ENCODE measurements around the gene PPP1R9B. TPM values are rescaled to one million over a fixed set of nuclear protein-coding genes. Genes with fewer than 3 reads are reported as not detected.

Gene PPP1R9B
- total RNA-seq, 1 experiment from 2014 or later, result 61.3 TPM

DNA sequence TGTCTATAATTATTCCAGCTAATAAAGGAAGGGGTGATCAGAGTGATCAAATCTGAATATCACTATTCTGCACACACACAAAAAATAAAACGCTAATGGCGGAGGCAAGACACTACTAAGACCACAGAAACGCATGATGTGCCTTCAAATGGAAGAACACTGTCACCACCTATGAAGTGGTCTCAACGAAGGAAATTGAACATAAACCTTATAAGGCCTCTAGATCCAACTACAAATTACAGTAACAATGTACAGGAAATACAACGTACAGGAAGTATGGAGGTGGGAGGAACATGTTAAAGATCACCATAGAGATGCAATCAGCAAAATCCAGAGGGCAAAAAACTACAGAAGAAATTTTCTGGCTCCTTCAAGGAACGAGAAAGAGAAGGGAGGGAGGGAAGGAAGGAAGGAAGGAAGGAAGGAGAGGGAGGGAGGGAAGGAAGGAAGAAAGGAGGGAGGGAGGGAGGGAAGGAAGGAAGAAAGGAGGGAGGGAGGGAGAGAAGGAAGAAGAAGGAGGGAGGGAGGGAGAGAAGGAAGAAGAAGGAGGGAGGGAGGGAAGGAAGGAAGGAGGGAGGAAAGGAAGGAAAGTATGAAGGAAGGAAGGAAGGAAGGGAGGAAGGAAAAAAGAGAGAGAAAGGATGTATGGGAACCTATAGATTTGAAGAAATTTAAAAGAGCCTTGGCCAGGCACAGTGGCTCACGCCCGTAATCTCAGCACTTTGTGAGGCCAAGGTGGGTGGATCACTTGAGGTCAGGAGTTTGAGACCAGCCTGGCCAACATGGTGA is 12.2 kb upstream of the PPP1R9B start:
- TF ChIP-seq, protein P1, sequence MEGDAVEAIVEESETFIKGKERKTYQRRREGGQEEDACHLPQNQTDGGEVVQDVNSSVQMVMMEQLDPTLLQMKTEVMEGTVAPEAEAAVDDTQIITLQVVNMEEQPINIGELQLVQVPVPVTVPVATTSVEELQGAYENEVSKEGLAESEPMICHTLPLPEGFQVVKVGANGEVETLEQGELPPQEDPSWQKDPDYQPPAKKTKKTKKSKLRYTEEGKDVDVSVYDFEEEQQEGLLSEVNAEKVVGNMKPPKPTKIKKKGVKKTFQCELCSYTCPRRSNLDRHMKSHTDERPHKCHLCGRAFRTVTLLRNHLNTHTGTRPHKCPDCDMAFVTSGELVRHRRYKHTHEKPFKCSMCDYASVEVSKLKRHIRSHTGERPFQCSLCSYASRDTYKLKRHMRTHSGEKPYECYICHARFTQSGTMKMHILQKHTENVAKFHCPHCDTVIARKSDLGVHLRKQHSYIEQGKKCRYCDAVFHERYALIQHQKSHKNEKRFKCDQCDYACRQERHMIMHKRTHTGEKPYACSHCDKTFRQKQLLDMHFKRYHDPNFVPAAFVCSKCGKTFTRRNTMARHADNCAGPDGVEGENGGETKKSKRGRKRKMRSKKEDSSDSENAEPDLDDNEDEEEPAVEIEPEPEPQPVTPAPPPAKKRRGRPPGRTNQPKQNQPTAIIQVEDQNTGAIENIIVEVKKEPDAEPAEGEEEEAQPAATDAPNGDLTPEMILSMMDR (conservative IDR thresholded peaks at IDR 0.05; ENCODE audit: low read depth, low read length), result no peak
- no peak for TF ChIP-seq EZH2 (IDR thresholded peaks at IDR 0.05; ENCODE audit: borderline replicate concordance, low read depth, low read length, poor library complexity, severe bottlenecking)
- CTCF ChIA-PET, result interaction anchor here (0.8 kb wide), 1 partner anchor 48 kb away, joined by 4 read pairs; no protein-coding TSS in a partner anchor

DNA sequence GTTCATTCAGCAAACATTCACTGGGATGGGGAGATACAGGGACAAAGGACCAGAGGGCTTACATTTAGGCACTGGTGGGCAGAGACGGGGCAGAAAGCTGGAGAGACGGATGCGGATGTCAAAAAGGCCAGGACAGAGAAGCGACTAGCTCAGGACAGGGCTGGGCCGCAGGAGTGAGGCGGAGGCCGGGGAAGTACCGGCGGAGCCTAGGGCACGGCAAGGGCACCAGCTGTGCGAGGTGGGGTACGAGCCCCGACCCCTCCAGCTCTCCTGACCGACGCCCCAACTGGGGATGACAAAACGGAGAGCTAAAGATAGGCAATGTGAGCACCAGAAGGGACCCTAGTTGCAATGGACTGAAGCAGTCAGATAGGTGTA is 11.4 kb upstream of the PPP1R9B start:
- POLR2A ChIA-PET (ENCODE audit: low non-redundant PET), result no interaction called here
- H3K4me3 ChIP-seq (ENCODE audit: low read depth, low read length, poor library complexity, severe bottlenecking), result no peak overlapping the region
- peaks cover 5% of the 10 kb centered on the region for H3K4me1 ChIP-seq (ENCODE audit: insufficient read depth, low read length, poor library complexity, severe bottlenecking)
- BruUV-seq (replicated peaks), result no TSS peak
- peak overlapping the region; percentile 14 for H3K27ac ChIP-seq (ENCODE audit: low read depth, low read length, poor library complexity, severe bottlenecking)
- CTCF ChIA-PET, result interaction anchor here (0.8 to 1.6 kb wide), 3 partner anchors 8 to 47 kb away, joined by 4 to 6 read pairs (median 5); no protein-coding TSS in a partner anchor
- no peaks in the 10 kb centered on the region for H3K9me3 ChIP-seq (ENCODE audit: low read depth, low read length, poor library complexity, severe bottlenecking)
- no peaks in the 10 kb centered on the region for H3K36me3 ChIP-seq (ENCODE audit: insufficient read depth, low read length, poor library complexity, severe bottlenecking)
- intact Hi-C loops (cut with micrococcal nuclease; ENCODE audit: unreplicated experiment), result loop anchor here (1.0 to 10.0 kb wide), 4 partner anchors 22 to 133 kb away; partner anchors contain the start of gene PDK2
- no peak for TF ChIP-seq EZH2 (IDR thresholded peaks at IDR 0.05; ENCODE audit: borderline replicate concordance, low read depth, low read length, poor library complexity, severe bottlenecking)
- TF ChIP-seq, protein P1 (conservative IDR thresholded peaks at IDR 0.05; ENCODE audit: low read depth, low read length), result no peak
- no peak for DNase-seq (ENCODE audit: low spot score)
- no peaks in the 10 kb centered on the region for H3K27me3 ChIP-seq (replicated peaks; ENCODE audit: insufficient read depth, low read depth, low read length, poor library complexity)

More for the DNA sequence above, 12.2 kb upstream of the PPP1R9B start:
- intact Hi-C loops (cut with micrococcal nuclease; ENCODE audit: unreplicated experiment), result loop anchor here (10.0 kb wide), 1 partner anchor 132 kb away; no protein-coding TSS in a partner anchor
- peak overlapping the region; percentile 14 for H3K27ac ChIP-seq (ENCODE audit: low read depth, low read length, poor library complexity, severe bottlenecking)
- H3K9me3 ChIP-seq (ENCODE audit: low read depth, low read length, poor library complexity, severe bottlenecking), result no peaks in the 10 kb centered on the region
- no peaks in the 10 kb centered on the region for H3K27me3 ChIP-seq (replicated peaks; ENCODE audit: insufficient read depth, low read depth, low read length, poor library complexity)
- H3K4me1 ChIP-seq (ENCODE audit: insufficient read depth, low read length, poor library complexity, severe bottlenecking), result peaks cover 5% of the 10 kb centered on the region
- H3K4me3 ChIP-seq (ENCODE audit: low read depth, low read length, poor library complexity, severe bottlenecking), result no peak overlapping the region
- POLR2A ChIA-PET (ENCODE audit: low non-redundant PET), result no interaction called here
- DNase-seq (ENCODE audit: low spot score), result no peak
- BruUV-seq (replicated peaks), result no TSS peak
- no peaks in the 10 kb centered on the region for H3K36me3 ChIP-seq (ENCODE audit: insufficient read depth, low read length, poor library complexity, severe bottlenecking)

DNA sequence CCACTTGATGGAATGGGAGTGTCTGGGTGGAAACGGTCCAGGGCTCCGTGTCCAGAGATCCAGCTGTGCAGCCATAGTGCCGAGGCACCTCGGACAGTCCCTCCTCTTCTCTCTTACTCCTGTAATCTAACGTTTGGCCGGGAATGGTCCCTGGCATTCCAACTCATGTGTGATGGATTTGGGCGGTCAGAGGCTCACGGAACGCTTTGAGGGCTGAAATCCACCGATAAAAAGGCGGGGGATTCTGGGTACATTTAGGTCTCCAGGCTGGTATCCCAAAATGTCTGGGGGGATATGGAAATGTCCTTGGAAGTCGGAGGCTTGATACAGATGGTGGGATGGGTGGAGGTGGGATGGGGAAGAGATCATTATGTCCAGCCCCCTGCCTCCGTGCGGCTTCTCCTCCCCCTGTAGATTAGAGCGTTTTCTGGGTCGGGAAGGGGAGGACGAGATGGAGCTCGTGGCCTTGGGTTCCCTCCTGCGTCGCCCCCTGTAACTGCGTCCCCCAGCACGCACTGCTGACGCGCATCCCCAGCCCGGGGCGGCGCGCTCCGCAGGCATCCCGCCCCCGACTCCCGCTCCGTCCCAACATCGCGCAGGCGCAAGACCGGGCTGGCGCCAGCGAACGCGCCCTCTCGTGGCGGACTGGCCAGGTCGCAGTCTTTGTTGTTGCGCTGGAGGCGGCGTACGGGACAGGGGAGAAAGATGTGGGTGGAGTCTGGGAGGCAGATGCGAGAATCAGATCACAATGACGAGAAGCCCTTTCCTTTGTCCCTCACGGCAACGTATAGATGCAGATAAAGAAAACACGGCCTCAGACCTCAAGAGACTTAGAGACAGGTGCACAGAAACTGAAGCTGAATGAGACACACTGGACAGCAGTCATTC is 10.8 kb upstream of the PPP1R9B start:
- Histone ChIP-seq H3K36me3 (ENCODE audit: insufficient read depth, low read length, poor library complexity, severe bottlenecking) (no peaks in the 10 kb centered on the region), H3K27ac (ENCODE audit: low read depth, low read length, poor library complexity, severe bottlenecking) (peak overlapping the region; percentile 36), H3K4me3 (ENCODE audit: low read depth, low read length, poor library complexity, severe bottlenecking) (peak overlapping the region; percentile 47), H3K4me1 (ENCODE audit: insufficient read depth, low read length, poor library complexity, severe bottlenecking) (peaks cover 5% of the 10 kb centered on the region), H3K27me3 (replicated peaks; ENCODE audit: insufficient read depth, low read depth, low read length, poor library complexity) (no peaks in the 10 kb centered on the region), H3K9me3 (ENCODE audit: low read depth, low read length, poor library complexity, severe bottlenecking) (no peaks in the 10 kb centered on the region)
- ChIA-PET POLR2A (ENCODE audit: low non-redundant PET) (no interaction called here), CTCF (interaction anchor here (0.8 to 1.6 kb wide), 5 partner anchors 8 to 67 kb away, joined by 4 to 6 read pairs (median 5); no protein-coding TSS in a partner anchor)
- DNase-seq (ENCODE audit: low spot score), result peak; percentile 96
- no peak for TF ChIP-seq EZH2 (IDR thresholded peaks at IDR 0.05; ENCODE audit: borderline replicate concordance, low read depth, low read length, poor library complexity, severe bottlenecking)
- TF ChIP-seq, protein P1 (conservative IDR thresholded peaks at IDR 0.05; ENCODE audit: low read depth, low read length), result peak; percentile 99
- intact Hi-C loops (cut with micrococcal nuclease; ENCODE audit: unreplicated experiment), result loop anchor here (1.0 to 10.0 kb wide), 4 partner anchors 21 to 134 kb away; partner anchors contain the start of gene PDK2
- no TSS peak for BruUV-seq (replicated peaks)
